SK-N-SH treated with all-trans-retinoic acid at 6 μM for 48 hours (cell line): ENCODE results near the gene ZNF831.

ENCODE experiments used
- ATAC-seq: fragments of 200-7000 bp; cut with Tn5 transposase; 3 replicates; pipeline ENCODE4 v1.9.1; 2020; ENCODE audit warnings: mild to moderate bottlenecking, moderate library complexity
- ARNTL ChIP-seq: fragments of 450-650 bp; formaldehyde crosslinking; IDR thresholded peaks from 2 replicates; pipeline ENCODE4 v1.5.0; 2020; ENCODE audit warnings: low read depth, mild to moderate bottlenecking, moderate library complexity, borderline replicate concordance
- BACH2 ChIP-seq: fragments of 250-450 bp; sonication (Bioruptor Pico); IDR thresholded peaks from 2 replicates; pipeline ENCODE4 v1.9.0; 2021; ENCODE audit warnings: mild to moderate bottlenecking, borderline replicate concordance
- CSDC2 ChIP-seq: fragments of 250-450 bp; sonication (Bioruptor Pico); IDR thresholded peaks from 2 replicates; pipeline ENCODE4 v1.5.0; 2020; ENCODE audit warnings: mild to moderate bottlenecking, moderate library complexity
- GLIS3 ChIP-seq: fragments of 250-450 bp; sonication (Bioruptor Pico); IDR thresholded peaks from 2 replicates; pipeline ENCODE4 v1.5.0; 2020; ENCODE audit warnings: mild to moderate bottlenecking, moderate library complexity
- ISL1 ChIP-seq: fragments of 250-450 bp; sonication (Bioruptor Pico); IDR thresholded peaks from 2 replicates; pipeline ENCODE4 v2.1.2; 2022; ENCODE audit warnings: mild to moderate bottlenecking, moderate library complexity
- OSR1 ChIP-seq: fragments of 250-450 bp; sonication (Bioruptor Pico); IDR thresholded peaks from 2 replicates; pipeline ENCODE4 v1.8.0; 2022; ENCODE audit warnings: moderate library complexity, mild to moderate bottlenecking, inconsistent platforms
- PPARA ChIP-seq: fragments of 250-450 bp; sonication (Bioruptor Pico); IDR thresholded peaks from 2 replicates; pipeline ENCODE4 v1.5.0; 2020; ENCODE audit warnings: mild to moderate bottlenecking, borderline replicate concordance
- RARB ChIP-seq: fragments of 250-450 bp; sonication (Bioruptor Pico); IDR thresholded peaks from 2 replicates; pipeline ENCODE4 v1.8.0; 2021; ENCODE audit warnings: mild to moderate bottlenecking, moderate library complexity
- SNAI2 ChIP-seq: fragments of 250-450 bp; sonication (Bioruptor Pico); IDR thresholded peaks from 2 replicates; pipeline ENCODE4 v1.5.0; 2020; ENCODE audit warnings: mild to moderate bottlenecking, moderate library complexity
- TCF4 ChIP-seq: fragments of 250-450 bp; sonication (Bioruptor Pico); IDR thresholded peaks from 2 replicates; pipeline ENCODE4 v1.8.0; 2021; ENCODE audit warnings: mild to moderate bottlenecking, moderate library complexity, borderline replicate concordance
- TOX ChIP-seq: fragments of 250-450 bp; sonication (Bioruptor Pico); IDR thresholded peaks from 2 replicates; pipeline ENCODE4 v1.8.0; 2021; ENCODE audit warnings: mild to moderate bottlenecking, moderate library complexity, borderline replicate concordance
- ZC3H10 ChIP-seq: fragments of 250-450 bp; sonication (Bioruptor Pico); IDR thresholded peaks from 2 replicates; pipeline ENCODE4 v1.5.1; 2021; ENCODE audit warnings: mild to moderate bottlenecking, moderate library complexity
- ZFP3 ChIP-seq: fragments of 250-450 bp; sonication (Bioruptor Pico); IDR thresholded peaks from 2 replicates; pipeline ENCODE4 v1.5.0; 2020; ENCODE audit warnings: mild to moderate bottlenecking, moderate library complexity
- ZFP30 ChIP-seq: fragments of 450-650 bp; formaldehyde crosslinking; IDR thresholded peaks from 2 replicates; pipeline ENCODE4 v1.5.0; 2022; ENCODE audit warnings: mild to moderate bottlenecking, moderate library complexity
- ZNF565 ChIP-seq: fragments of 450-650 bp; formaldehyde crosslinking; conservative IDR thresholded peaks from 2 replicates; pipeline ENCODE4 v1.5.0; 2020; ENCODE audit warnings: low read depth, mild to moderate bottlenecking, moderate library complexity
- ZNF70 ChIP-seq: fragments of 450-650 bp; formaldehyde crosslinking; IDR thresholded peaks from 2 replicates; pipeline ENCODE4 v1.5.0; 2020; ENCODE audit warnings: mild to moderate bottlenecking, moderate library complexity
- ZNF8 ChIP-seq: fragments of 450-650 bp; formaldehyde crosslinking; IDR thresholded peaks from 2 replicates; pipeline ENCODE4 v1.5.0; 2020; ENCODE audit warnings: mild to moderate bottlenecking, moderate library complexity
- TF ChIP-seq, protein P1 (sequence below): fragments of 250-450 bp; sonication (Bioruptor Pico); IDR thresholded peaks from 2 replicates; pipeline ENCODE4 v1.5.1; 2021; ENCODE audit warnings: mild to moderate bottlenecking, moderate library complexity
- TF ChIP-seq, protein P2 (sequence below): fragments of 250-450 bp; sonication (Bioruptor Pico); IDR thresholded peaks from 2 replicates; pipeline ENCODE4 v1.5.0; 2020; ENCODE audit warnings: mild to moderate bottlenecking, moderate library complexity
- TF ChIP-seq, protein P3 (sequence below): fragments of 250-450 bp; sonication (Bioruptor Pico); IDR thresholded peaks from 2 replicates; pipeline ENCODE4 v1.8.0; 2021; ENCODE audit warnings: low read depth, mild to moderate bottlenecking, moderate library complexity, borderline replicate concordance
- TF ChIP-seq, protein P4 (sequence below): fragments of 250-450 bp; sonication (Bioruptor Pico); IDR thresholded peaks from 2 replicates; pipeline ENCODE4 v1.8.0; 2020; ENCODE audit warnings: mild to moderate bottlenecking, moderate library complexity, borderline replicate concordance

The ZNF831 gene

DNA sequence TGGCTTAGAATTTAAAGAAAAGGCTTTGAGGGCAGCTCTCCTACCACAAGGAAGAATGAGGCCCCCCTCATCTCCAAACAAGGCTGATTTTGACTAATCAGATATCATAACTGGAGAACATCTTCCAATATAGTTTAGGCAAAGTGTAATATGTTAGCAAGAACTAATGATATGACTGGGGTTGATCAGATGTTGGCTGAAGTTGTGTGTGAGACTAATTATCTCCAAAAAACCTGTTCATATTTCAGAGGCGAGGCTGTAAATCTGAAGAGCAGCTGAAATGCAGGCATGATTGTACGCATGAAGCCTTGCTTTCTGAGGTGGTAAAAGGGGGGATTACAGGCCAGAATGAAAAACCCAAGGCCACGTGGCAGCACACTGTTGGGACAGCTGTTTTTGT lies 16.0 kb upstream of the ZNF831 start:
- ATAC-seq: no peak
- no peak for TF ChIP-seq RARB (CRISPR knock-in tag)
- TF ChIP-seq ZC3H10 (CRISPR knock-in tag): no peak
- TF ChIP-seq PPARA: no peak
- no peak for TF ChIP-seq CSDC2
- no peak for TF ChIP-seq OSR1 (CRISPR knock-in tag)
- no peak for TF ChIP-seq GLIS3 (CRISPR knock-in tag)
- TF ChIP-seq, protein P1, sequence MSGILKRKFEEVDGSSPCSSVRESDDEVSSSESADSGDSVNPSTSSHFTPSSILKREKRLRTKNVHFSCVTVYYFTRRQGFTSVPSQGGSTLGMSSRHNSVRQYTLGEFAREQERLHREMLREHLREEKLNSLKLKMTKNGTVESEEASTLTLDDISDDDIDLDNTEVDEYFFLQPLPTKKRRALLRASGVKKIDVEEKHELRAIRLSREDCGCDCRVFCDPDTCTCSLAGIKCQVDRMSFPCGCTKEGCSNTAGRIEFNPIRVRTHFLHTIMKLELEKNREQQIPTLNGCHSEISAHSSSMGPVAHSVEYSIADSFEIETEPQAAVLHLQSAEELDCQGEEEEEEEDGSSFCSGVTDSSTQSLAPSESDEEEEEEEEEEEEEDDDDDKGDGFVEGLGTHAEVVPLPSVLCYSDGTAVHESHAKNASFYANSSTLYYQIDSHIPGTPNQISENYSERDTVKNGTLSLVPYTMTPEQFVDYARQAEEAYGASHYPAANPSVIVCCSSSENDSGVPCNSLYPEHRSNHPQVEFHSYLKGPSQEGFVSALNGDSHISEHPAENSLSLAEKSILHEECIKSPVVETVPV (CRISPR knock-in tag): no peak
- TF ChIP-seq ISL1: no peak

DNA sequence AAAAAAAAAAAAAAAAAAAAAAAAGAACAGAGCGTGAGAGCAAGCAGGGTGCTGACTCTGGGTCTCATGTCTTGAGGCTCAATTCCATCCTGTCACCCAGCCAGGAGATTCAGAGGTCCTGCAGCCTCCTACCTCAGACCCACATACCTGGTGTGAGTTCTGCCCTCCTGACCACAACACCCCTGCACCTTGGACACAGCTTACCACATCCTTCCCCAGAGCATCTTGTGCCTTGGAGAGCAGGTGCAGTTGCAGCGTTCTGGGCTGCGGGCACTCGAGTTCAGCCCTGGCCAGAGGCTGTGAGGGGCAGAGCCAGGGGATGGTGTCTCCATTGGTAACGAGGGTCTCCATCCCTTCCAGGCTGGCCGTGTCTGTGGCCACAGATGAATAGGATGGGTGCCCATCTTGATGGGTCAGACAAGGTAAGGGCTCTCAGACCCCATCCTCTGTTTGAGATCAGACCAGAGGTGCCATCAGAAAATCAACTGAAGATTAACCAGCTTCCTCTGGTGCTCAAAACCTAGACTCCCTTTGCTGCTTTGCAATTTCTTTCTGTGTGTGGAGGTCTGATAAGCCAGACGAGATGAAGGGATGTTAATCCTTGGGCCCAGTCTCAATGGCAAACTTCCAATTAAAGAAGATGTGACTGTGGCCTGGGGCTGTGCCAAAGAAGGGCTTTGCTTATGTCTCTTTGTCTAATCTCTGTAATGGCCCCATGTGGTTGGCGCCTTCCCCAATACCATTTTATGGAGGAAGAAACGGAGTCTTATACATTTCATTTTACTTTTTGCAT lies 14.7 kb upstream of the ZNF831 start:
- ATAC-seq: no peak
- TF ChIP-seq ZC3H10 (CRISPR knock-in tag): no peak
- TF ChIP-seq ZNF70 (CRISPR knock-in tag): no peak
- no peak for TF ChIP-seq TCF4
- TF ChIP-seq SNAI2 (CRISPR knock-in tag): no peak
- no peak for TF ChIP-seq ZNF8 (CRISPR knock-in tag)
- no peak for TF ChIP-seq TOX (CRISPR knock-in tag)
- TF ChIP-seq, protein P2, sequence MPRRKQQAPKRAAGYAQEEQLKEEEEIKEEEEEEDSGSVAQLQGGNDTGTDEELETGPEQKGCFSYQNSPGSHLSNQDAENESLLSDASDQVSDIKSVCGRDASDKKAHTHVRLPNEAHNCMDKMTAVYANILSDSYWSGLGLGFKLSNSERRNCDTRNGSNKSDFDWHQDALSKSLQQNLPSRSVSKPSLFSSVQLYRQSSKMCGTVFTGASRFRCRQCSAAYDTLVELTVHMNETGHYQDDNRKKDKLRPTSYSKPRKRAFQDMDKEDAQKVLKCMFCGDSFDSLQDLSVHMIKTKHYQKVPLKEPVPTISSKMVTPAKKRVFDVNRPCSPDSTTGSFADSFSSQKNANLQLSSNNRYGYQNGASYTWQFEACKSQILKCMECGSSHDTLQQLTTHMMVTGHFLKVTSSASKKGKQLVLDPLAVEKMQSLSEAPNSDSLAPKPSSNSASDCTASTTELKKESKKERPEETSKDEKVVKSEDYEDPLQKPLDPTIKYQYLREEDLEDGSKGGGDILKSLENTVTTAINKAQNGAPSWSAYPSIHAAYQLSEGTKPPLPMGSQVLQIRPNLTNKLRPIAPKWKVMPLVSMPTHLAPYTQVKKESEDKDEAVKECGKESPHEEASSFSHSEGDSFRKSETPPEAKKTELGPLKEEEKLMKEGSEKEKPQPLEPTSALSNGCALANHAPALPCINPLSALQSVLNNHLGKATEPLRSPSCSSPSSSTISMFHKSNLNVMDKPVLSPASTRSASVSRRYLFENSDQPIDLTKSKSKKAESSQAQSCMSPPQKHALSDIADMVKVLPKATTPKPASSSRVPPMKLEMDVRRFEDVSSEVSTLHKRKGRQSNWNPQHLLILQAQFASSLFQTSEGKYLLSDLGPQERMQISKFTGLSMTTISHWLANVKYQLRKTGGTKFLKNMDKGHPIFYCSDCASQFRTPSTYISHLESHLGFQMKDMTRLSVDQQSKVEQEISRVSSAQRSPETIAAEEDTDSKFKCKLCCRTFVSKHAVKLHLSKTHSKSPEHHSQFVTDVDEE: no peak
- TF ChIP-seq, protein P3, sequence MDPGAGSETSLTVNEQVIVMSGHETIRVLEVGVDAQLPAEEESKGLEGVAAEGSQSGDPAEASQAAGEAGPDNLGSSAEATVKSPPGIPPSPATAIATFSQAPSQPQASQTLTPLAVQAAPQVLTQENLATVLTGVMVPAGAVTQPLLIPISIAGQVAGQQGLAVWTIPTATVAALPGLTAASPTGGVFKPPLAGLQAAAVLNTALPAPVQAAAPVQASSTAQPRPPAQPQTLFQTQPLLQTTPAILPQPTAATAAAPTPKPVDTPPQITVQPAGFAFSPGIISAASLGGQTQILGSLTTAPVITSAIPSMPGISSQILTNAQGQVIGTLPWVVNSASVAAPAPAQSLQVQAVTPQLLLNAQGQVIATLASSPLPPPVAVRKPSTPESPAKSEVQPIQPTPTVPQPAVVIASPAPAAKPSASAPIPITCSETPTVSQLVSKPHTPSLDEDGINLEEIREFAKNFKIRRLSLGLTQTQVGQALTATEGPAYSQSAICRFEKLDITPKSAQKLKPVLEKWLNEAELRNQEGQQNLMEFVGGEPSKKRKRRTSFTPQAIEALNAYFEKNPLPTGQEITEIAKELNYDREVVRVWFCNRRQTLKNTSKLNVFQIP (CRISPR knock-in tag): no peak
- no peak for TF ChIP-seq BACH2 (CRISPR knock-in tag)
- TF ChIP-seq GLIS3 (CRISPR knock-in tag): no peak
- TF ChIP-seq ARNTL (CRISPR knock-in tag): no peak
- TF ChIP-seq OSR1 (CRISPR knock-in tag): no peak
- TF ChIP-seq ZNF565 (CRISPR knock-in tag): no peak
- TF ChIP-seq CSDC2: no peak
- no peak for TF ChIP-seq ISL1
- no peak for TF ChIP-seq RARB (CRISPR knock-in tag)
- TF ChIP-seq ZFP3 (CRISPR knock-in tag): no peak
- TF ChIP-seq, protein P1 (CRISPR knock-in tag): no peak
- TF ChIP-seq ZFP30: no peak

DNA sequence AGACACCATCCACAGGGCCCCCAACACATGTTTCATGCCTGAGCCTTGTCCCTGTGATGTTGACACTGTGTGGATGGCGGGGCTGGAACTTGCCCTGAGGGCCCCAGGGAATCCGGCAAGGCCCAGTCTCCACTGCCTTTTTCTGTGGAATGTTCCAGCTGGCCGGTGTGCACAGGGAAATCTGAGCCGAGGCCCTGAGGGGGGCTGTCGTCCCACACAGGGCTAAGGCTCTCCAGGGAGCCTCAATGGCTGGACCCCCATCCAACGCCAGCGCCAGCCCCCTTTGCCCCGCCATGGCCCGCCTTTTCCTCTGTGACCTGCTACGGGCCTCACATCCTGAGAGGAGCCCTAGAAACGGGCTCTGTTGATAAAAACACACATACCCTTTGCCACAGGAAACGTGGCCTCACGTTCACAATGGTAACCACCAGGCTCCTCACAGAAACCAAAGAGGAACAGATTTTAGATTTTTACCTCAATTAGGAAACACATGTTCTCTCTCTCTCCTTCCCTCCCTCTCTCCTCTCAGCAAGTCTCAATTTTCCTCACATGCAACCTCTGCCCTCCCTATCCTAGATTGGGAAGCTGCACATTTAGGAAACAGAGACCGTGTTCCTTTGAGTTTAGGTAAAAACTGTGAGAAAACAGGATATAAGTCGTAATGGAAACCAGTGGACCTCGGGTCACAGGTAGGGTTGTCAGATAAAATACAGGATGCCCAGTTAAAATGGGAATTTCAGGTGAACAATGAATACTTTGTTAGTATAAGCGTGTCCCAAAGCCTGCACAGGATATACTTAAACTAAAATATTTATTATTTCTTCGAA lies 13.7 kb upstream of the ZNF831 start:
- TF ChIP-seq, protein P4, sequence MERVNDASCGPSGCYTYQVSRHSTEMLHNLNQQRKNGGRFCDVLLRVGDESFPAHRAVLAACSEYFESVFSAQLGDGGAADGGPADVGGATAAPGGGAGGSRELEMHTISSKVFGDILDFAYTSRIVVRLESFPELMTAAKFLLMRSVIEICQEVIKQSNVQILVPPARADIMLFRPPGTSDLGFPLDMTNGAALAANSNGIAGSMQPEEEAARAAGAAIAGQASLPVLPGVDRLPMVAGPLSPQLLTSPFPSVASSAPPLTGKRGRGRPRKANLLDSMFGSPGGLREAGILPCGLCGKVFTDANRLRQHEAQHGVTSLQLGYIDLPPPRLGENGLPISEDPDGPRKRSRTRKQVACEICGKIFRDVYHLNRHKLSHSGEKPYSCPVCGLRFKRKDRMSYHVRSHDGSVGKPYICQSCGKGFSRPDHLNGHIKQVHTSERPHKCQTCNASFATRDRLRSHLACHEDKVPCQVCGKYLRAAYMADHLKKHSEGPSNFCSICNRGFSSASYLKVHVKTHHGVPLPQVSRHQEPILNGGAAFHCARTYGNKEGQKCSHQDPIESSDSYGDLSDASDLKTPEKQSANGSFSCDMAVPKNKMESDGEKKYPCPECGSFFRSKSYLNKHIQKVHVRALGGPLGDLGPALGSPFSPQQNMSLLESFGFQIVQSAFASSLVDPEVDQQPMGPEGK (CRISPR knock-in tag): no peak
- no peak for TF ChIP-seq ARNTL (CRISPR knock-in tag)
- TF ChIP-seq, protein P1 (CRISPR knock-in tag): no peak
- no peak for TF ChIP-seq TOX (CRISPR knock-in tag)
- no peak for TF ChIP-seq ZNF565 (CRISPR knock-in tag)
- TF ChIP-seq ZC3H10 (CRISPR knock-in tag): no peak
- no peak for TF ChIP-seq ZNF70 (CRISPR knock-in tag)
- no peak for TF ChIP-seq ISL1
- no peak for TF ChIP-seq SNAI2 (CRISPR knock-in tag)
- no peak for TF ChIP-seq OSR1 (CRISPR knock-in tag)
- TF ChIP-seq PPARA: no peak
- no peak for TF ChIP-seq BACH2 (CRISPR knock-in tag)
- TF ChIP-seq ZFP30: no peak
- TF ChIP-seq GLIS3 (CRISPR knock-in tag): no peak
- ATAC-seq: no peak
